ENCODE results near the gene PACS2. TPM values are rescaled to one million over a fixed set of nuclear protein-coding genes. Genes with fewer than 3 reads are reported as not detected.

PACS2 gene
- total and polyA plus RNA-seq, 2 donors (not counting 3 experiments of a cell fraction or from before 2014, with no cell fraction given), result 52.7 to 86.3 TPM

GRCh38 chr14:105366386-105367074, 52.0 kb downstream of the PACS2 start:
- Histone ChIP-seq H3K36me3 (ENCODE audit: control insufficient read depth in 2 of 2, extremely low read depth in 1 of 2, insufficient read depth in 2 of 2, low read length in 2 of 2) (peaks cover 0 to 4% of the 10 kb centered on the region in 2 experiments), H2AFZ (ENCODE audit: low read depth, low read length) (no peak overlapping the region), H3K4me3 (replicated peaks in 1 of 3; ENCODE audit: insufficient read depth in 1 of 3, low read depth in 1 of 3, low read length in 3 of 3) (no peak overlapping the region), H3K27me3 (ENCODE audit: control insufficient read depth in 2 of 2, insufficient read depth in 2 of 2, low read length in 2 of 2) (no peaks in the 10 kb centered on the region), H4K20me1 (replicated peaks; ENCODE audit: control insufficient read depth, extremely low read depth, insufficient read depth, low read length) (no peaks in the 10 kb centered on the region), H3K4me2 (ENCODE audit: insufficient read depth, low read length) (no peak overlapping the region), H3K9me3 (replicated peaks; ENCODE audit: control insufficient read depth, insufficient read depth, low read length) (no peaks in the 10 kb centered on the region), H3K79me2 (ENCODE audit: control insufficient read depth, insufficient read depth, low read length) (no peaks in the 10 kb centered on the region), H3K4me1 (ENCODE audit: control insufficient read depth, extremely low read depth, insufficient read depth, low read length) (no peaks in the 10 kb centered on the region), H3K9me1 (replicated peaks; ENCODE audit: control insufficient read depth, extremely low read depth, insufficient read depth, low read length) (no peaks in the 10 kb centered on the region), H3K27ac (ENCODE audit: insufficient read depth, low read depth, low read length) (no peak overlapping the region), H3K9ac (replicated peaks; ENCODE audit: extremely low read depth, insufficient read depth, low read length) (no peak overlapping the region)
- ChIA-PET POLR2A (no interaction called here), CTCF (interaction anchor here (1.2 to 1.8 kb wide), 3 partner anchors 15 to 123 kb away, joined by 4 to 9 read pairs (median 4); no protein-coding TSS in a partner anchor)
- FAIRE-seq (no peak), DNase-seq (ENCODE audit: low read depth, low spot score) (no peak)
- intact Hi-C loops (cut with micrococcal nuclease), result no loop called here
- no TSS peak for BruUV-seq (replicated peaks)
- TF ChIP-seq POLR2A (IDR thresholded peaks at IDR 0.05; ENCODE audit: low read depth, low read length), result no peak
- TF ChIP-seq MAX (IDR thresholded peaks at IDR 0.05; ENCODE audit: insufficient read depth, insufficient read length), result no peak
- no peak for TF ChIP-seq POLR2AphosphoS5 (IDR thresholded peaks at IDR 0.05; ENCODE audit: insufficient read depth, low read depth, low read length)
- TF ChIP-seq MYC (IDR thresholded peaks at IDR 0.05; ENCODE audit: low read depth, low read length), result no peak
- TF ChIP-seq CTCF (IDR thresholded peaks at IDR 0.05; ENCODE audit: extremely low read depth in 1 of 2, insufficient read depth in 1 of 2, low read depth in 1 of 2, low read length in 2 of 2), result no peak
- TF ChIP-seq FOS (IDR thresholded peaks at IDR 0.05; ENCODE audit: borderline replicate concordance, insufficient read depth, low read length), result no peak
- no peak for TF ChIP-seq GATA2 (IDR thresholded peaks at IDR 0.05; ENCODE audit: insufficient read depth, insufficient read length, low read depth, low read length)
- TF ChIP-seq EZH2 (IDR thresholded peaks at IDR 0.05; ENCODE audit: borderline replicate concordance, low read depth, low read length, severe bottlenecking), result no peak
- TF ChIP-seq JUN (IDR thresholded peaks at IDR 0.05; ENCODE audit: borderline replicate concordance, insufficient read depth, insufficient read length, low read depth), result no peak
- dilution Hi-C loops (cut with MboI; ENCODE audit: extremely low pct_ligation_motif_present, low sequenced_read_pairs), result no loop called here
